GM23338 (cell line): ENCODE measurements around the gene ACP5. TPM values are rescaled to one million over a fixed set of nuclear protein-coding genes. Genes with fewer than 3 reads are reported as not detected.

ENCODE experiments used
- ATAC-seq: fragments of 200-7000 bp; cut with Tn5 transposase; 3 replicates; pipeline ENCODE4 v1.9.1; 2020
- DNase-seq: peaks from one replicate; pipeline ENCODE4 v3.0.0-alpha.2; 2015; ENCODE audit warnings: low spot score
- H2AFZ ChIP-seq: fragments of 200-600 bp; sonication (generic); 2 replicates; pipeline ENCODE4 v1.8.0; 2016; ENCODE audit warnings: antibody characterized with exemption, mild to moderate bottlenecking, moderate library complexity
- H3F3A ChIP-seq: fragments of 200-600 bp; sonication (generic); replicated peaks from 2 replicates; pipeline ENCODE4 v1.8.0; 2017; ENCODE audit warnings: antibody characterized with exemption, mixed run types, low read depth
- H3K27ac ChIP-seq: fragments of 200-600 bp; sonication (generic); 2 replicates; pipeline ENCODE4 v1.6.1; 2016; ENCODE audit warnings: low read depth
- H3K27me3 ChIP-seq: fragments of 200-600 bp; sonication (generic); 2 replicates; pipeline ENCODE4 v1.8.0; 2016; ENCODE audit warnings: mild to moderate bottlenecking, mixed run types, moderate library complexity; ENCODE audit not compliant: insufficient read depth
- H3K36me3 ChIP-seq: fragments of 200-600 bp; sonication (generic); 2 replicates; pipeline ENCODE4 v1.8.0; 2016; ENCODE audit warnings: mild to moderate bottlenecking; ENCODE audit not compliant: insufficient read depth
- H3K4me1 ChIP-seq: fragments of 200-600 bp; sonication (generic); 2 replicates; pipeline ENCODE4 v1.8.0; 2016; ENCODE audit warnings: mild to moderate bottlenecking, moderate library complexity; ENCODE audit not compliant: insufficient read depth
- H3K4me2 ChIP-seq: fragments of 200-600 bp; sonication (generic); 2 replicates; pipeline ENCODE4 v1.7.1; 2017; ENCODE audit warnings: mixed run types
- H3K4me3 ChIP-seq: fragments of 200-600 bp; sonication (generic); 2 replicates; pipeline ENCODE4 v1.6.1; 2016; ENCODE audit warnings: mixed run types
- H3K79me2 ChIP-seq: fragments of 200-600 bp; sonication (generic); replicated peaks from 2 replicates; pipeline ENCODE4 v1.8.0; 2017; ENCODE audit warnings: mild to moderate bottlenecking; ENCODE audit not compliant: insufficient read depth
- H3K9me2 ChIP-seq: fragments of 200-600 bp; sonication (generic); 2 replicates; pipeline ENCODE4 v1.8.0; 2017; ENCODE audit not compliant: insufficient read depth
- H4K20me1 ChIP-seq: fragments of 200-600 bp; sonication (generic); replicated peaks from 2 replicates; pipeline ENCODE4 v1.8.0; 2017; ENCODE audit warnings: mild to moderate bottlenecking; ENCODE audit not compliant: insufficient read depth
- H3K27ac Mint-ChIP-seq: 2 replicates; pipeline ENCODE4 v1.8.0; 2020; ENCODE audit warnings: inconsistent platforms, mild to moderate bottlenecking, moderate library complexity, mixed read lengths
- H3K27me3 Mint-ChIP-seq: 3 replicates; pipeline ENCODE4 v1.8.0; 2022; ENCODE audit warnings: low read depth, mild to moderate bottlenecking, moderate library complexity, mixed read lengths, inconsistent platforms; ENCODE audit not compliant: insufficient read depth, poor library complexity
- H3K36me3 Mint-ChIP-seq: 3 replicates; pipeline ENCODE4 v1.8.0; 2021; ENCODE audit warnings: low read depth, mild to moderate bottlenecking, inconsistent platforms, moderate library complexity, mixed read lengths
- H3K4me1 Mint-ChIP-seq: 3 replicates; pipeline ENCODE4 v1.8.0; 2020; ENCODE audit warnings: mild to moderate bottlenecking, inconsistent platforms, mixed read lengths
- H3K4me3 Mint-ChIP-seq: 3 replicates; pipeline ENCODE4 v1.8.0; 2021; ENCODE audit warnings: moderate library complexity, mild to moderate bottlenecking, inconsistent platforms, mixed read lengths
- H3K9me3 Mint-ChIP-seq: 3 replicates; pipeline ENCODE4 v1.8.0; 2020; ENCODE audit warnings: moderate library complexity, mild to moderate bottlenecking, inconsistent platforms, mixed read lengths
- CREB1 ChIP-seq: fragments of 250-450 bp; sonication (Bioruptor Pico); IDR thresholded peaks from 2 replicates; pipeline ENCODE4 v1.5.0; 2020; ENCODE audit warnings: low read depth, mild to moderate bottlenecking, moderate library complexity
- CTCF ChIP-seq, 2 experiments: fragments of 200-600 bp in 1 of 2; sonication (generic) in 1 of 2; conservative IDR thresholded peaks; 2 replicates each; pipeline versions ENCODE4 v1.5.1 to v1.6.1; 2016 to 2017; ENCODE audit warnings: antibody characterized with exemption in 2 of 2, low read depth in 2 of 2, mild to moderate bottlenecking in 2 of 2, moderate library complexity in 1 of 2
- ETS1 ChIP-seq: IDR thresholded peaks from 2 replicates; pipeline ENCODE4 v1.6.1; 2016; ENCODE audit warnings: antibody characterized with exemption
- EZH2 ChIP-seq: fragments of 200-600 bp; sonication (generic); IDR thresholded peaks from one replicate; pipeline ENCODE4 v1.8.0; 2017; ENCODE audit warnings: antibody characterized with exemption, mild to moderate bottlenecking, low read depth; ENCODE audit not compliant: unreplicated experiment
- EZH2phosphoT487 ChIP-seq: fragments of 200-600 bp; sonication (generic); IDR thresholded peaks from one replicate; pipeline ENCODE4 v1.8.1; 2018; ENCODE audit warnings: antibody characterized with exemption; ENCODE audit not compliant: unreplicated experiment
- JUNB ChIP-seq: IDR thresholded peaks from one replicate; pipeline ENCODE4 v1.6.1; 2016; ENCODE audit warnings: antibody characterized with exemption; ENCODE audit not compliant: unreplicated experiment
- NANOG ChIP-seq: IDR thresholded peaks from 2 replicates; pipeline ENCODE4 v1.6.1; 2016; ENCODE audit warnings: antibody characterized with exemption, borderline replicate concordance
- POLR2AphosphoS5 ChIP-seq: IDR thresholded peaks from 2 replicates; pipeline ENCODE4 v1.6.1; 2016; ENCODE audit warnings: antibody characterized with exemption, low read depth
- STAT1 ChIP-seq: IDR thresholded peaks from one replicate; pipeline ENCODE4 v1.6.1; 2016; ENCODE audit warnings: antibody characterized with exemption; ENCODE audit not compliant: unreplicated experiment
- ZNF114 ChIP-seq: fragments of 250-450 bp; sonication (Bioruptor Pico); IDR thresholded peaks from 2 replicates; pipeline ENCODE4 v1.5.0; 2020; ENCODE audit warnings: mild to moderate bottlenecking, moderate library complexity
- ZNF331 ChIP-seq: fragments of 250-450 bp; sonication (Bioruptor Pico); IDR thresholded peaks from 2 replicates; pipeline ENCODE4 v1.5.0; 2020; ENCODE audit warnings: low read depth, mild to moderate bottlenecking, moderate library complexity
- polyA plus RNA-seq: library from polyadenylated mRNA; unstranded; fragments of >200 nt; fragmentation: Nextera tagmentation; extraction: Ambion mirVana; gene quantifications from 2 replicates; pipeline ENCODE4 v1.2.1, GENCODE V29; 2016
- total RNA-seq: library from RNA; depleted of rRNA; stranded (reverse); fragments of >200 nt; shearing (Covaris generic); gene quantifications from 2 replicates; pipeline ENCODE4 v1.2.3, GENCODE V29; 2014
- TF ChIP-seq, protein P1 (sequence below): IDR thresholded peaks from one replicate; pipeline ENCODE4 v1.6.1; 2018; ENCODE audit warnings: antibody characterized with exemption; ENCODE audit not compliant: unreplicated experiment

The ACP5 gene
- total and polyA plus RNA-seq, 2 experiments from 2014 or later, result 6.7 to 12.8 TPM

GRCh38 chr19:11598103-11598483 is 20.6 kb upstream of the ACP5 start:
- Histone ChIP-seq H3K36me3 (peaks cover 9% of the 10 kb centered on the region), H3K4me3 (peak overlapping the region; percentile 97), H4K20me1 (peaks cover 20% of the 10 kb centered on the region), H2AFZ (no peak overlapping the region), H3K4me1 (peaks cover 11% of the 10 kb centered on the region), H3K9me2 (no peaks in the 10 kb centered on the region), H3K79me2 (peaks cover 55% of the 10 kb centered on the region), H3K4me2 (peak overlapping the region; percentile 84), H3K27ac (peak overlapping the region; percentile 91; the same call in 1 of the 2 replicates), H3K27me3 (no peaks in the 10 kb centered on the region), H3F3A (no peaks in the 10 kb centered on the region; the same call in 1 of the 2 replicates)
- H3K36me3 Mint-ChIP-seq, result peaks cover 49% of the 10 kb centered on the region
- peaks cover 4% of the 10 kb centered on the region for H3K27me3 Mint-ChIP-seq
- H3K4me3 Mint-ChIP-seq, result peak overlapping the region; percentile 97
- DNase-seq, result no peak
- no peak for TF ChIP-seq STAT1
- no peak for TF ChIP-seq EZH2phosphoT487
- TF ChIP-seq CREB1, result no peak
- no peak for TF ChIP-seq NANOG
- TF ChIP-seq CTCF (conservative IDR thresholded peaks at IDR 0.05; ENCODE audit: low read depth in 2 of 2), result no peak
- TF ChIP-seq POLR2AphosphoS5, result no peak
- no peak for TF ChIP-seq ETS1
- no peak for TF ChIP-seq JUNB
- no peak for TF ChIP-seq ZNF331 (CRISPR knock-in tag)
- no peak for TF ChIP-seq EZH2
- no peak for ATAC-seq
- H3K4me1 Mint-ChIP-seq, result peaks cover 16% of the 10 kb centered on the region
- peaks cover 6% of the 10 kb centered on the region; the same call in 2 of the 3 replicates for H3K9me3 Mint-ChIP-seq
- H3K27ac Mint-ChIP-seq, result peak overlapping the region; percentile 98

DNA sequence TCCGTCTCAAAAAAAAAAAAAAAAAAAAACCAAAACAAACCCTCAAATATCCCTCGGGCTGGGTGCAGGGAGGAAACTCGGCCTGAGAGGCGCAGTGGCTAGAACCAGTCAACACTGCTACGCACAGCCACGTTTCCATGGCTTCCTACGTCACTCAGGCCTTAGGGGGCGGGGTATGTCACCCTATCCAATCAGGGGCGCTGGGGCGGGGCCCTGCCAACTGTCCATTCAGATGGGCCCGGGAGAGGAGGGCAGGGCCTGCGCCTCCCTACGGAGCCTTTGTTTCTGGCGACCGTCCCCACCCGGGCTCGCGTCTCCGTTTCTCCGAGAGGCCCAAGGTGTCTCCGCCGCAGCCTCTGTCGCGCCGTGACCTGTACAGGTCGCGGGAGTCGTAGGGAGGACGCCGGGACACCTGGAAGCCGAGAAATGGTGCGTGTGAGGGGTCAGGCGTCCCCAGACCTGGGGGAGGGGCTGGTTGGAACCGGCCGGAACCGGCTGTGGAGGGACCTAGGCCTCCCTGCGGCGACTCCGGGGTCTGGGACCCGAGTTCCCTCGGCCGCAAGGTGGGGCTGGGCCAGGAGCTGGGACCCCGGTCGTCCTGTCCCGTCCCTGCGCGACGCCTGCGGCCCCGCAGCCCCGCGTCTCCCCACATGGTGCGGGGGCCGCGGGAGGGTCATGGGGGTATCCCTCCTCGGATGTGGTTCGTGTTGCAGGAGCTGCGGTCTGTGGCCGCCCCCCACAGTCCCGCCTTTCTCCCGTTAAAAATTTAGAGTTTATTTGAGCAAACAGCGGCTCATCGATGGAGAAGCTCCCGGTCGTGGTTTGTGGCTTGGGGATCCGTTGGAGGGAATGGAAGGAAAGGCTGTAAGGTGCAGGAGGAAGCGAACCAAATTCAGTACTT is 20.0 kb upstream of the ACP5 start, which contains the start of gene ZNF627:
ZNF627 (plus strand) TSS at position 282 of the 901 bp plus-strand sequence; CDS start at position 427, 145 bp downstream.
- ATAC-seq (peak; percentile 98), DNase-seq (peak; percentile 100)
- H3K4me3 Mint-ChIP-seq, result peak within 1 kb of the TSS; percentile 97
- H3K4me1 ChIP-seq, result peaks cover 10% of the 10 kb centered on the region
- no peaks in the 10 kb centered on the region for H3K27me3 ChIP-seq
- H3K27ac ChIP-seq, result peak within 1 kb of the TSS; percentile 91
- H3K9me3 Mint-ChIP-seq, result peaks cover under 1% of the 10 kb centered on the region; the same call in 2 of the 3 replicates
- peaks cover 20% of the 10 kb centered on the region for H4K20me1 ChIP-seq
- H3K4me3 ChIP-seq, result peak within 1 kb of the TSS; percentile 97
- H3K36me3 Mint-ChIP-seq, result peaks cover 43% of the 10 kb centered on the region
- no peaks in the 10 kb centered on the region for H3K9me2 ChIP-seq
- H3K79me2 ChIP-seq, result peaks cover 49% of the 10 kb centered on the region
- H3K27ac Mint-ChIP-seq, result peak within 1 kb of the TSS; percentile 98
- H2AFZ ChIP-seq, result peak within 1 kb of the TSS; percentile 44; the same call in 1 of the 2 replicates
- H3K27me3 Mint-ChIP-seq, result peaks cover 4% of the 10 kb centered on the region
- H3K36me3 ChIP-seq, result peaks cover 9% of the 10 kb centered on the region
- H3F3A ChIP-seq, result no peaks in the 10 kb centered on the region; the same call in 1 of the 2 replicates
- peaks cover 15% of the 10 kb centered on the region for H3K4me1 Mint-ChIP-seq
- H3K4me2 ChIP-seq, result peak within 1 kb of the TSS; percentile 84
- TF ChIP-seq ETS1, result no peak
- no peak for TF ChIP-seq ZNF331 (CRISPR knock-in tag)
- TF ChIP-seq POLR2AphosphoS5, result peak; percentile 99
- no peak for TF ChIP-seq ZNF114 (CRISPR knock-in tag)
- TF ChIP-seq, protein P1, sequence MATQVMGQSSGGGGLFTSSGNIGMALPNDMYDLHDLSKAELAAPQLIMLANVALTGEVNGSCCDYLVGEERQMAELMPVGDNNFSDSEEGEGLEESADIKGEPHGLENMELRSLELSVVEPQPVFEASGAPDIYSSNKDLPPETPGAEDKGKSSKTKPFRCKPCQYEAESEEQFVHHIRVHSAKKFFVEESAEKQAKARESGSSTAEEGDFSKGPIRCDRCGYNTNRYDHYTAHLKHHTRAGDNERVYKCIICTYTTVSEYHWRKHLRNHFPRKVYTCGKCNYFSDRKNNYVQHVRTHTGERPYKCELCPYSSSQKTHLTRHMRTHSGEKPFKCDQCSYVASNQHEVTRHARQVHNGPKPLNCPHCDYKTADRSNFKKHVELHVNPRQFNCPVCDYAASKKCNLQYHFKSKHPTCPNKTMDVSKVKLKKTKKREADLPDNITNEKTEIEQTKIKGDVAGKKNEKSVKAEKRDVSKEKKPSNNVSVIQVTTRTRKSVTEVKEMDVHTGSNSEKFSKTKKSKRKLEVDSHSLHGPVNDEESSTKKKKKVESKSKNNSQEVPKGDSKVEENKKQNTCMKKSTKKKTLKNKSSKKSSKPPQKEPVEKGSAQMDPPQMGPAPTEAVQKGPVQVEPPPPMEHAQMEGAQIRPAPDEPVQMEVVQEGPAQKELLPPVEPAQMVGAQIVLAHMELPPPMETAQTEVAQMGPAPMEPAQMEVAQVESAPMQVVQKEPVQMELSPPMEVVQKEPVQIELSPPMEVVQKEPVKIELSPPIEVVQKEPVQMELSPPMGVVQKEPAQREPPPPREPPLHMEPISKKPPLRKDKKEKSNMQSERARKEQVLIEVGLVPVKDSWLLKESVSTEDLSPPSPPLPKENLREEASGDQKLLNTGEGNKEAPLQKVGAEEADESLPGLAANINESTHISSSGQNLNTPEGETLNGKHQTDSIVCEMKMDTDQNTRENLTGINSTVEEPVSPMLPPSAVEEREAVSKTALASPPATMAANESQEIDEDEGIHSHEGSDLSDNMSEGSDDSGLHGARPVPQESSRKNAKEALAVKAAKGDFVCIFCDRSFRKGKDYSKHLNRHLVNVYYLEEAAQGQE, result peak; percentile 26
- TF ChIP-seq NANOG, result no peak
- peak; percentile 85 for TF ChIP-seq CREB1
- peak; percentile 17; a peak in 3 of 4 replicates for TF ChIP-seq CTCF (conservative IDR thresholded peaks at IDR 0.05; ENCODE audit: low read depth in 2 of 2)
